GM18505 (cell line): ENCODE measurements around the gene SRSF11.

ENCODE experiments used
- ATAC-seq: cut with Tn5 transposase; IDR thresholded peaks from one replicate; pipeline ENCODE4 v1.9.1; 2021; ENCODE audit not compliant: unreplicated experiment
- POLR2A ChIP-seq: IDR thresholded peaks from 4 replicates; pipeline ENCODE4 v1.6.1; 2011; ENCODE audit warnings: borderline replicate concordance; ENCODE audit not compliant: insufficient read depth, insufficient read length; ENCODE audit errors: extremely low read depth

The SRSF11 gene

DNA sequence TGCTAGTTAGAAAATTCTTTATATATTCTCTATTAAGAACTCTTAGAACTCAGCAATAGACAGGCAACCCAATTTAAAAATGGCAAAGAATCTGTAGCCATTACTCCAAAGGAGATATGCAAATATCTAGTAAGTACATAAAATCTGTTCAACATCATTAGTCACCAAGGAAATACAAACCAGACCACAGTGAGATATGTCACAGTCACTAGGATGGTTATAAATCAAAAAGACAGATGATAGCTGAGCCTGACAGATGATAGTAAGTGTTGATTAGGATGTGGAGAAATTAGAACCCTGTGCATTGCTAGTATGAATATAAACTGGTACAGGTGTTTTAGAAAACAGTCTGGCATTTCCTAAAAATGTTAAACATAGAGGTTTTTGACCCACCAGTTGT is 26.6 kb downstream of the SRSF11 start:
- no peak for ATAC-seq

DNA sequence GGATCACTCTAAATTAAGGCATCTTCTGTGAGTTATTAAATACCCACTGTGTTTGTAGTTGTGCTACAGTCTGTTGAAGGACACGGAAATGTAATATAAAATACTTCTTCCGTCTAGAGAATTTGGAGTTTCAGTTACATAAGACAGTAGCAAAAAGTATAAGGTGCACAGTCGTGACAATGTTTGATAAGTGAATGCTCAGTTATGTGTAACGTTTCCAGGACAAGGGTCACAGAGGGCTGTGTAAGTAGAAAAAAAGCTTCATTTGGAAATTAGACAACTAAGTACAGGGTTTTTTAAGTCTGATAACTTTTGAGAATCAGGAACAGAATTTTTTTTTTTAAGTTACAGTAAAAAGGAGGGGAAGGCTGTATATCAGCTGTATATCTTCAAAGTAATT is 27.5 kb downstream of the SRSF11 start:
- no peak for TF ChIP-seq POLR2A
- no peak for ATAC-seq

More for the DNA sequence above, 26.6 kb downstream of the SRSF11 start:
- no peak for TF ChIP-seq POLR2A

DNA sequence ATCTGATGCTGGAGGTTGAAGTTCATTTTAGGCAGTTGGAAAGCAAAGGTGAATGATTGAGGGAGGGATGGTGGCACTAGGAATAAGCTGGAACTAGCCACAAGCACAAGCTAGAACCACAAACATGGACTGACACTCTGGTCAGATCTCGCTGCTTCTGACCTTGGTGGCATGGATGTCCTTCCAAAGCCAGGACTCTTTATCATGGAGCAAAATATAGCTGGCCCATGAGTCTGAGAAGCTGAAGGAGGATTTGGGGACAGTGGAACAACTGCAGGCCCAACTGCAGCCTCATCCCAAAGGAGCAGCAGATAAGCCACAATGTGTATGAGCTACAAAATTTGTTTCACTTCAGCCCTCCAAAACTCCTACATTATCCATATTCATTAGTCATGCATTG is 35.5 kb downstream of the SRSF11 start:
- TF ChIP-seq POLR2A = no peak
- ATAC-seq = no peak

DNA sequence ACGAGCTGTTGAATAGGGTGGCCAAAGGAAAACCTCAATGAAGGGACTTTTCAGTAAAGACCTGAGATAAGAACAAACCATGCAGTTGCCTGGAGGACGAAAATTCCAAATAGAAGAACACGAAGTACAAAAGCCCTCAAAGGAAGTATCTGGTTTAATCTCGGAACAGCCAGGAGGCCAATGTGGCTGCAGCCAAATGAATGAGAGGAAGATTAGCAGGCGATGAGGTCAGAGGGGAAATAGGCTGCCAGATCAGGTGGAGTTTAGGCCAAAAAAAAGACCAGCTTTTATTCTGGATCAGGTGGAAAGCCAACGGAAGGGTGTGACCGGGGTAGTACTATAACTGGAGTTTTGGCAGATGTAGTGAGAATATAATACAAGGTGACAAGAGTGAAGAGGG is 43.7 kb downstream of the SRSF11 start:
- TF ChIP-seq POLR2A = no peak
- ATAC-seq = no peak

DNA sequence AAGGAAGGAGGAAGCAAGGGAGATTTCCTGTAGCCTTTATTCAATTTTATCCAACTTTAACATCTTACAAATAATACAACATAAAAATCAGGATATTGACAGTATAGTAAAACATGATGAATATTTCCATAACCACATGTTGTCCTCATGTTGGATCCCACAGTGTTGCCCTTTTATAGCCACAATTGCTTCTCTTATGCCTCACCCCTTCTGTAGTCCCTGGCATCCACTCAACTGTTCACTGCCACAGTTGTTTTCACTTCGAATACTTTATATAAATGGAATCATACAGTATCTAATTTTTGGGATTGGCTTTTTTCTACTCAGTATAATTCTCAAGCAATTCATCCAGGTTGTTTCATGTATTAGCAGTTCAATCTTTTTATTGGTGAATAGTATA is 44.8 kb downstream of the SRSF11 start:
- no peak for TF ChIP-seq POLR2A
- ATAC-seq = no peak

DNA sequence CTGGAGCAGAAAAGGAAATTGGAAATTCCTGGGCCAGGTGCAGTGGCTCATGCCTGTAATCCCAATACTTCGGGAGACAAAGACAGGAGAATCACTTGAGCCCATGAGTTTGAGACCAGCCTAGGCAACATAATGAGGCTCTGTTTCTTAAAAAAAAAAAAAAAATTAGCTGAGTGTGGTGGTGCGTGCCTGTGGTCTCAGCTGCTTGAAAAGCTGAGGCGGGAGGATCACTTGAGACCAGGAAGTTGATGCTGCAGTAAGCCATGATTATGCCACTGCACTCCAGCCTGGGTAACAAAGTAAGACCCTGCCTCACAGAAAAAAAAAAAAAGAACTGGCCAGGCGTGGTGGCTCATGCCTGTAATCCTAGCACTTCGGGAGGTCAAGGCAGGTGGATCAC is 56.7 kb downstream of the SRSF11 start:
- no peak for ATAC-seq
- no peak for TF ChIP-seq POLR2A

DNA sequence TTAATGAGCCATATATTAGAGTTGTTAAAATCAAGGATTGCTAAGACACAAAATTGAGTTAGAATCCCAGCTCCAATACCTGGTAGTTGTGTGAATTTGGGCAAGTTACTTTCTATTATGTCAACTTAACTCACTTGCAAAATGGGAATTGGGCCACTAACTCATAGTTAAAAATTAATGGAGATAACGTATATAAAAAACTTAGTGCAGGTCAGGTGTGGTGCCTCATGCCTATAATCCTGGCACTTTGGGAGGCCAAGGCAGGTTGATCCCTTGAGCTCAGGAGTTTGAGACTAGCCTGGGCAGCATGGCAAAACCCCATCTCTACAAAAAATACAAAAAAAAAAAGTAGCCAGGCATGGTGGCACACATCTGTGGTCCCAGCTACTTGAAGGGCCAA is 57.5 kb downstream of the SRSF11 start:
- ATAC-seq = no peak

DNA sequence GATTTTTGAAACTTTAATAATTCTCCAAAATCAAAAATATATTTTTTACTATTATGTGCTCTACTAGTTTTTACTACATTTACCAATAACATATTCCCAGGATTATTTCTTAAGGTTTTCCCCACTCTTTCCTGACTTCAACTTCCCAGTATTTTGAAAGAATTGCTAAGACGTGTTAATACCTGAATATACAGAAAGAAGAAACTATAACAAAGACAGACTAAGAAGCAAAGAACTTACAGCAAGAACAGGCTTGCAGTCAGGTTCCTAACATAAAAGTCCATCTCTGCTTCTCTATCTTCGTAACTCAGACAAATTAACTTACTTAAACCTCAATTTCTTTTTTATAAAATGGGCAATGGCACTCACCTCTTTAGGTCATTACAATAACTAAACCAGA is 63.2 kb downstream of the SRSF11 start:
- no peak for ATAC-seq
- TF ChIP-seq POLR2A = no peak

More for the DNA sequence above, 57.5 kb downstream of the SRSF11 start:
- no peak for TF ChIP-seq POLR2A

DNA sequence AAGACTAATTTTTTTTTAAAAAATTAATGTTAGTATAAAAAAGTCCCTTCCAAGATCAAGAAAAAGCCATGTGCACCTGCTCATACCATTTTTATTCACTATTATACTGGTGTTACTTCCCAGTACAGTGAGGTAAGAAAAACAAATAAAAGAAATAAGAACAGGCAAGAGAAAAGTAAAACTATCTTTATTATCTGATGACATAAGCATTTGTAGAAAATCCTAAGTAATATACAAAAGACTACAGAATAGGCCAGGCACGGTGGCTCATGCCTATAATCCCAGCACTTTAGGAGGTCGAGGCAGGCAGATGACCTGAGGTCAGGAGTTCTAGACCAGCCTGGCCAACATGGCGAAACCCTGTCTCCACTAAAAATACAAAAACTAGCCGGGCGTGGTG is 65.3 kb downstream of the SRSF11 start:
- TF ChIP-seq POLR2A = no peak
- no peak for ATAC-seq

DNA sequence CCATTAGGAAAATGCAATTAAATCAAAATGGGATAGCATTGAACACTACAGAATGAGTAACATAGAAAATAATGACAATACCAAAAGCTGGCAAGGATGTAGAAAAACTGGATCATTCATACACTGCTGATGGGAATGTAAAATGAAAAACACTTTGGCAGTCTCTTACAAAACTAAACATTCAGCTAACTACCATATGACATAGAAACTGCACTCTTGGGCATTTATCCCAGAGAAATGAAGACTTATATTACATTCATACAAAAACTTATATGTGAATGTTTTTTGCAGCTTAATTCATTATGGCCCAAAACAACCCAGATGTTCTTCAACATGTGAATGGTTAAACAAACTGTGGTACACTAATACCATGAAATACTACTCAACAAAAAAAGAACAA is 67.0 kb downstream of the SRSF11 start:
- TF ChIP-seq POLR2A = no peak
- no peak for ATAC-seq

DNA sequence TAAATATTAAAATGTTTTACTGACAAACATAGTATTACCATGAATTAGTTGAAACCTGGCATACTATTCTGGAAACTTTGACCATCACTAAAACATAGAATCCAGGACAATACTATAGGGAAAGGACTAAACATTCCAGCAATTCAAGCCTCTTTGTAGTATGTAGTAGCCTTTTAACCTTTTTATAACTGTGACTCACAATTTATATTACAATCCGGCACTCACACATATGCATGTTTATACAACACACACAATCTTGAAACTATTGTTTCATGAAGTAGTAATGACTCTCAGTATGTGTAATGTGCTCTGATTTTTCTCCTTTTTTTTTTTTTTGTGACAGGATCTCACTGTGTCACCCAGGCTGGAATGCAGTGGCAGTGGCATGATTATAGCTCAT is 69.0 kb downstream of the SRSF11 start:
- no peak for ATAC-seq
- TF ChIP-seq POLR2A = no peak

DNA sequence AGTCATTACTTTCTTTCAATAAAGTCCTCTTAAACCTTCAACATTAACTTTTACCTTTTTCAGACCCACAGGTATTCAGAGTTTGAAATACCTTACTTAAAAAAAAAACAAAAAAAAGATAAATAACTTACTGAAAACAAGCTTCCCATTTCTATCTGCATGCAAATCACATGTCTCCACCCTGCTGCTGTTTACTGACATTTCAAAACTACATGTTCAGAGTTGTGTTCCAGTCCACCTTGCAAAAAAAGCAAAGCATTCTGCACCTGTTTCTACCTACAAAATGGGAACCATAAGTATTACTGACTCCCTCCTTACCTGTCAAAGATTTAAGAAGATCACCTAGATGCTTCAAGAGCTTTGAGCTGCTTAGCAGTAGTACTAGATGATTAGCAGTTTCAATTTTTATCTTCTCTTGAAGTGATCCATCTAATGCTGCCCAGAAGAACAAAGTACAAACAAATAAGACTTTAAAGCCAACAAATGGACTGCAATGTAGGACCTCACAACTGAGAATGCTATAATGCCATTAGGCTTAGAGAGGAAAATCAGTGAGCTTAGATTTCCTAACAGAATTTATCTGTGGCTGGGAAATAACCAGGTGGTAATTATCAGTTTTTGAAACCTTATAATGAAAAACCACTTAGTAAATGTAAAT is 72.1 kb downstream of the SRSF11 start:
- no peak for ATAC-seq
- no peak for TF ChIP-seq POLR2A

DNA sequence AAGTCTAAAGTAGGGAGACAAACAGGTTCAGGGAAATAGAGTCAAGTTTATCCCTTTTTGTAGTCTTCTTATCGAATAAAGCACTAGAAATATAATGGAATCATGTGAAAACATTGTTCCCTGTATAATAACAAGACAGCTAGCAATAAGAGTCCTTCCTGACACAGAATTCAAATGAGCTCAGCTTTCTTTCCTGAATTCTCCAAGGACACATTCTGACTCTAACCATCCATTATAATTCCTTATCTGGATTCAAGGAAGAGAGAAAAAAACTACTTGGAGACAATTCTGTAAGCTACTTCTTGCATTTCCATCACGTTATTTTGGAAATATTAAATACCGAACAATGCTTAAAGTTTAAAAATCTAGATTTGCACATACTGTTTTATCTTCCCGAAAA is 74.6 kb downstream of the SRSF11 start:
- TF ChIP-seq POLR2A = no peak
- ATAC-seq = no peak

DNA sequence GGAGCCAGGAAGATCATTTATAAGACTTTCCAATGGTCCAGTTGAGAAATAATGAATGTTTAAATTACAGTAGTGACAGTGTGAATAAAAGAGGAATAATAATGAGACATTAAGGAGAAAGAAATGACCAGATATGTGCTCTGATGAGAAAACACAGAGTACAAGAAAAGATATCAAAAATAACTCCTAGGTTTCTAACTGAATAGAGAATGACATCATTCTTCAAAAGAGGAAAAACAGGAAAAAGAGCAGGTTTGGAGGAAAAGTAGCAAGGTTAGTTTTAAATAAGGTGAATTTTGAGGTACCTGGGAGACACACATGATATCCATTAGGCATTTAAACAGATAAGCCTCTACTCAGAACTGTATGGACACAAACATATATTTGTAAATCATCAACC is 78.3 kb downstream of the SRSF11 start:
- no peak for TF ChIP-seq POLR2A
- no peak for ATAC-seq
